NK-92 (cell line): ENCODE data around the gene PPM1L.

Experiments used
- DNase-seq: peaks from one replicate; lab custom pipeline; 2025; ENCODE audit not compliant: unreplicated experiment; lab: John Stamatoyannopoulos, UW

Gene PPM1L

GRCh38 chr3:160758929-160759577 is 3.0 kb downstream of the PPM1L start:
- no peak for DNase-seq

DNA sequence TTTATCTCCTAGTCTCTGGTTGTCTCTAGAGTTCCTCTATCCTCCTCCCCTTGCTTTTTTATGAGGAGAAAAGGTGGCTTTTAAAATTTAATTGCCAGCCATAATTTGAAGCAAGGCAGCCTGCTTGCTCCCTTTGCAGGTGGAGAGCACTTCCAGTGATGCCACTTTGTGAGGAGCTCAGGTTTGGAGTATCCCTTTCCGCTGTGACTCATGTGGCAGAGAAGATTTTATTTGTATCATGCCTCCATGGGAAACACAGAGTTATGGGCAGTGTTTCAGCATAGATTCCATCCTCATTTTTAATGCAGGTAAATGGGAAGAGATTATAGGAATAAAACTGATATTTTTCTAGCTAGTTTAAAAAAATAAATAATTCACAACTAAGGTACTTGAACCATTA is 7.0 kb downstream of the PPM1L start:
- no peak for DNase-seq

DNA sequence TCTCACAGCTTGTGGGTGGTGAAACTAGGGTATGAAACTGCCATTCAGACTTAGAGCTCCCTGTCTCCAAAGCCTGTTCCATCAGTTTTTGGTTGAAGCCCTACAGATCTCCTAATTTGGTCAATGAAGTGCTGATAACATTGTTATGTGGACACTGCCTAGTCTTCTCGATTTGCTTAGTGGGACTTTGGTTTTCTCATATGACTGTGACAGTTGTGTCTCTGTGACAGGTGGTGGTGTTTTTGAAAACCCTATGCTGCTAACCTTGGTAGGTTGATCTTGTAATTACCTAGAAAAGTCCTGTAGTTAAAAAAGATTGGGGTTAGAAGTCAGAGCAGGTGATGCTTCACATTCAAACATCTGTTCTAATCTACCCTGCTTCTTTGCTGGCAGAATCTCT is 9.2 kb downstream of the PPM1L start:
- no peak for DNase-seq

DNA sequence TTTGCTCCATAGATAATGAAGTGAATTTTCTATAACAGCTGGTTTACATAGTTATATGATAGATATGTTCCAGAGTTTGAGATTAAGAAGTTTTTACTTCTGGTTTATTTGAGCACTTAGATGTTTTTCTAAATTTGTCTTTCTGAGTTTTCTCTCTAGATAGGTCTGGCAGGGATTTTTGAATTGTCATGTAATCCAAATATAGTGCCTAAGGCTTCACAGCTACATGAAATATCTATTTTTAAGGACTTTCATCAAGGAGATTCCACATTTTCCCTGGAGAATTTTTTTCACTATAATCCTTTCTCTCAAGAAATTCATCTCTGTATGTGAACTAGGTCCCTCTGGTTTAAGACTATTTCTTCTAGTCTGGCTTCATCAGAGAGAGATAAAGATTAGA is 12.0 kb downstream of the PPM1L start:
- no peak for DNase-seq

GRCh38 chr3:160768918-160769317 is 12.9 kb downstream of the PPM1L start:
- DNase-seq: no peak

DNA sequence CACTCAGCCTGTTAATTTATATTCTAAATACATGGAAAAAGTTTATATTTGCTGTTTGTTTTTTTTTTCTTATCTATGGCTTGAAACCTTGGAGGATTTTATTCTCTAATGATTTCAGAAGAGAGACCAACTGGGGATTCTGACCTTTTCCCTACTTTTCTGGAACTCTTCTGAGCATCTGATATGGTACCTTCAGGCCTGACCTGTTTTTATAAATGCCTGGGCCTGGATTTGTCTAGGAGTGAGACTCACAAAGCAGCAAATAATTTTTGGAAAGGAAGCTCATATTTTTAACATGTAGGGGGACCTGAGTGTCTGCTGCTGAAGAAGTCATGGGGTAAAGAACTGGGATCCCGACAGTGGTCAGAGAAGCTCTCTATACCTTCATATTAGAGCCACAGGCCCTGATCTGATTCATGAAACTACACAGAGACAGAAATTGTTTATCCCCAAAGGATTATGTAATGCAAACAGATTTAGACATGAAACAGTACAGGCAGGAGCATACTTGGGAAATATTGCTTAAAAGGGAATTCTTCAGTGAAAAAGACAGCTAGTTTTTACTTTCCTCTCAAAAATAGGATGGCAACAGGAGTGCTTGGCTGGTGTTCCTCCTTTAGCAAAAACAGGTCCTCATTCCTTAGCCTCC is 15.9 kb downstream of the PPM1L start:
- no peak for DNase-seq

- DNase-seq: no peak
Observed at GRCh38 chr3:160773722-160774121, 17.7 kb downstream of the PPM1L start.

GRCh38 chr3:160774172-160774571 is 18.1 kb downstream of the PPM1L start:
- DNase-seq: no peak

- DNase-seq: no peak
Observed at GRCh38 chr3:160778480-160778879, 22.4 kb downstream of the PPM1L start.

- no peak for DNase-seq
Observed at GRCh38 chr3:160779040-160779439, 23.0 kb downstream of the PPM1L start.

DNA sequence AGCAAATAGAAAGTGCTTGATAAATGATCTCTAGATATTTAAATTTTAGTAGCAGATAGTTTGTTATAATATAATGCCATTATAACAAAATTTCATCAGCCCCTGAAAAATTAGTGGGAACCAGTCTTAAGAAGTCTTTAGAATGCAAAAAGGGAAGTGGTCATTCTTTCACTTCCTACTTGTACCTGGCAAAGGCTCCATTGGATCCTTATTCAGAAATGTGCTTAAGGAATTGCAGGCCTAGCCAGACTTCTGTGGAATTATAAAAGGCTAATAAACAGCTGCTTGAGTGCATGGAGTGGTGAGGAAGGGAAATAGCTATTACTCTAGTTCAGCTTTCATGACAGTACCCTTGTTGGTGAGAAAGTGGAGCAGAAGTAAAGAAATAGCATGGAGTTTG is 24.2 kb downstream of the PPM1L start:
- DNase-seq: no peak

GRCh38 chr3:160781402-160781801 is 25.4 kb downstream of the PPM1L start:
- DNase-seq: no peak

DNA sequence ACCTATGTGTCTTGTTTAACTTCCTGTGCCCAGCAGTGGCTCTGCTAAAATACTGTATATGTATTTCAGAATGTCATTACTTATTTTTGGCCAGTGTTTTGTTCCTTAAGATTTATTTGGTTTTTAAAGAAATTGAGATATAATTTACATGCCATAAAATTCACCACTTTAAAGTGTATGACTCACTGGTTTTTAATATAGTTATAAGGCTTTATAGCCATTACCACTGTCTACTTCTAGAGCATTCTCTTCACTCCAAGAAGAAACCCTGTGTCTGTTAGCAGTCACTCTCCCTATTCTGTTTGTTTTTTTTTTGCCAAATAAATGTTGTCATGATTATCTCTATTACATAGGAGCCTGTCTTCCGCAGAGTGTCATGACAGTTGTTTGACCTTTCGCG is 25.8 kb downstream of the PPM1L start:
- no peak for DNase-seq

DNA sequence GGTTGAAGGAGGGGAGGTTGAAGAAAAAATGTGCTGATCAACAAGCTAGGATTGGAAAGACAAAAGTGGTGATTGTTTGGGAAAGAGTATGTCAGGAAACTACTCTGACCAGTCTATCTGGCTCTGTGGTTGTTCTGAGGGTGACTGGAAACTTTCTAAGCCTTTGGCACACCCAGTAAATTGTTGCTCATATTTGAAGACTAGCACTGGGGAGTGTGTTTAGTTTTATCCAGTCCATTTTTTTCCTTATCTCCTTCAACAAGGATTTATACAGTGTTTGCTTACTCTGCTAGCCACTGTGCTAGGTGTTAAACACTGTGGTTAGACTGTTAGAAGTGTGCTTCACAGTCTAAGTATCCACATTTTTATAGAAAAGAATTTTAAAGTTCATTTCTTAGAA is 28.8 kb downstream of the PPM1L start:
- DNase-seq: no peak

GRCh38 chr3:160790726-160791125 is 34.7 kb downstream of the PPM1L start:
- no peak for DNase-seq

DNA sequence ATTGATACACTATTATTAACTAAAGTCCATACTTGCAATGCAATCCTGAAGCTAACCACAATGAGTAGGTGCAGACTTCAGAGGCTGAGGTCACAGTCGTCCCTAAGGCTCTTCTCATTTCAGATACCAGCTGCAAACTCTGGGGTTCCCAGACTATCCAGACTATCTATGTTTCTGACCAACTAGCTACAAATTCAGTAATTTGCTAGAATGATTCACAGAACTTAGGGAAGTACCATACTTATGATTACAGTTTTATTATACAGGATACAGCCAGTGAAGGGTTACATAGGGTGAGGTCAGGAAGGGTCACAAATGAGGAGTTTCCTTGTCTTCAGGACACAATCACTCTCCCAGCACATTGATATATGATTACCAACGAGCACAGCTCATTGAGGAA is 36.5 kb downstream of the PPM1L start:
- DNase-seq: no peak

DNA sequence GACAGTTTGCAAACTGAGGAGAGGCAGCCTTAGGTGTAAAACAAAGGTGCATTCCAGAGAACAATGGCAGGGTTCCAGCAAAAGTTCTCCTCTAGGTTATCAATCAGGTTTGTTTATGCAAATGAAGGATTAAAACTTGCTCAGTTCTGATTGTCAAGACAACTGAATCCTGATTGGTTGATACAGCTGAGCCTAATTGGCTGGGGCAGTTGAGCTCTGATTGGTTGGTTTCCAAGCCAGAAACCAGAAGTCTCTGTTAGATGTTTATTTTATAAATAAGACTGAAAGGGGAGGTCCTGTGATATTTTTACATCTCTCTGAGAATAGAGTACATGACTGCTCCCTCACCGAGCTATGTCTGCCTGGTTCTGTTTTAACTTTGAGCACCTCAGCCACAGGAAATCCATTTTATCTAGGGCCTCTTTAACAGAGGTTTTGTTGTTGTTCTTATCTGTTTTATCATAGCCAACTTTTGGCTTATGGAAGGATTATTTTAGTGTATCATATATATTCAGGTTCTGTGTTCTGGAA is 37.8 kb downstream of the PPM1L start:
- no peak for DNase-seq

DNA sequence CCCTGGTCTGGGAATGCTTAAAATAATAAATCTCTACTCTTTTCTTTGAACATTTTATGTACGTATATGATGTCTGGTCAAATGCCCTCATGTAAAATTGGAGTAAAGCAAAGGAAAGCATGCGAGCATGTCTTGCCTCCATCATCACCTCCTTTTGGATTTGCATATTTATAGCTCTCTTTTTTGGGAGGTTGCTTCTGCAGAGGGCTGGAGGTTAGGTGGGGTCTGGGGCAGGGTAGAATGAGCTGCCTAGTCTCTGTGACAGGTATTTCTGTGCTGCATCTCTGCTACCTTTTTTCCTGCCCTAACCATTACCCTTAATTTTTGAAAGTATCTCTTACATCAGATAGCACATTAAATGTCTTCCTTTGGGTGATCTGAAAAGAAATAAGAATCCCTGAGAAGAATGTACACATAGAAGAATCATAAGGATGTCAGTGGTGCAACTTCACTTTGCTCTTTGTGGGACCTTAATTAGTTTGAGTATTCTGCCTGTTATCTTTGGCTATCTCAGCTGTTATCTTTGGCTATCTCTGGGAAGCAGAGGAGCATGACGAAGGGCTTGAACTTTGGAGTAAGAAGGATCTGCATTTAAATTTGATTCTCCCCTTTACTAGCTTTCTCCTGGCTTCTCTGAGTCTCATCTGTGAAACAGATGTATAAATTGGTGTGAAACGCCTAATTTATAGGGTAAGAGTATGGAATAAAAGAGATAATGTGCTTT is 40.2 kb downstream of the PPM1L start:
- no peak for DNase-seq

DNA sequence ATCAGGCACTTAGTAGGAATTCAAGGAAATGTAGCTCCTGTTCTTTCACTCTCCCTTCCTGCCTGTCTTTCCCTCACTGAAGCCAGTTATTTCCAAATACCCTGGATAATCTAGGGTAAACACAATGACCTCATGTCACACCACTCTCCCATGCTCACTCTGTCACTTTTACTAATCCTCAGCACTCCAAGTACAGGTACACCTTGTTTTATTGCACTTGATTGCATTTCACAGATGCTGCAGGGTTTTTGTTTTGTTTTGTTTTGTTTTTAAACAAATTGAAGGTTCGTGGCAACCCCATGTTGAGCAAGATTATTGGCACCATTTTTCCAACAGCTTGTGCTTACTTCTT is 40.8 kb downstream of the PPM1L start:
- no peak for DNase-seq

GRCh38 chr3:160797356-160797755 is 41.3 kb downstream of the PPM1L start:
- DNase-seq: no peak

GRCh38 chr3:160801386-160802118 is 45.5 kb downstream of the PPM1L start:
- DNase-seq: no peak

GRCh38 chr3:160804762-160805161 is 48.7 kb downstream of the PPM1L start:
- no peak for DNase-seq
